ENCODE measurements around the gene NGFR.

Gene NGFR

DNA sequence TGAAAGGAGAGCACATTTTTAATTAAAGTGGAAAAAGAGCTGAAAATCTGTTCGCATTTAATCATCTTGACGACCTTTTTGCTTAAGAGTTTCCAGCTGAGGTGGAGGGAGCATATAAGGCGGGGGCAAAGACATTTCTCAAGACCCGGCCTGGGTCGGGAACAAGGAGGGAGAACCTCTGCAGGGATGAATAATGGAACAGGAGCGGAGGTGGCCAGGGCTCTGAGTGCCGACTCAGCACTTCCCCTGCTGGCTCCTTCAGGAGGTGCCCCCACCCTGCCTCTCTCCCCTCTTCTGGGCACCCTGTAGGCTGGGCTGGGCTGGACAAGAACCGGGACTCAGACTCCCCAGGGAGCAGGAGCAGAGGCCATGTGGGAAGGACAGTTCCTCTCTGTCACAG is 7.9 kb upstream of the NGFR start:
- in situ Hi-C loops (cut with HindIII; ENCODE audit: low sequenced_read_pairs) = no loop called here
- DNase-seq (ENCODE audit: low read depth) = no peak
- no peak overlapping the region for H3K4me3 ChIP-seq (ENCODE audit: low read depth, low read length)
- no peak for TF ChIP-seq CTCF (IDR thresholded peaks at IDR 0.05; ENCODE audit: low read depth, low read length, missing control alignments)

GRCh38 chr17:49488612-49489011 is 6.5 kb upstream of the NGFR start:
- in situ Hi-C loops (cut with HindIII; ENCODE audit: low sequenced_read_pairs) = no loop called here
- no peak overlapping the region for H3K4me3 ChIP-seq (ENCODE audit: low read depth, low read length)
- no peak for DNase-seq (ENCODE audit: low read depth)
- no peak for TF ChIP-seq CTCF (IDR thresholded peaks at IDR 0.05; ENCODE audit: low read depth, low read length, missing control alignments)

GRCh38 chr17:49489348-49489747 is 5.7 kb upstream of the NGFR start:
- in situ Hi-C loops (cut with HindIII; ENCODE audit: low sequenced_read_pairs) = no loop called here
- no peak for TF ChIP-seq CTCF (IDR thresholded peaks at IDR 0.05; ENCODE audit: low read depth, low read length, missing control alignments)

DNA sequence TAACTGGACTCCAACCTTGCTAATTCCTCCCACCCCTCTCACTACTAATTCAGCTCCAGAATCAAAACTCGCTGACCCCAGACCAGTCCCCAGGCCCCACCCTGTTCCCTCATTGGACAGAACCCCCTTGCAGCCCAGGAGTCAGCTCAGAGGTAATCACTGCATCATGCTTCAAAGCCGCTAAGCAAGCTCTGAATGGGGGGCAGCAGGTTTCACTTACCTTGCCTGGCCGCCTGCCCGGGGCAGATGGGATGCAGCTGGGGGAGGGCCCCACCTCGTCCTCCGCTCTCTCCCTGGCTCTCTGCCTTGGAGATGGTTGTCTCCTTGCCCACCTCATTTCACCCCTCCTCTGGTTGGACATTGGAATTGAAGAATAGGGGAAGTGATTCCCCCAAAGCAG is 4.8 kb upstream of the NGFR start:
- H3K4me3 ChIP-seq (ENCODE audit: low read depth, low read length) = no peak overlapping the region
- TF ChIP-seq CTCF (IDR thresholded peaks at IDR 0.05; ENCODE audit: low read depth, low read length, missing control alignments) = no peak
- no peak for DNase-seq (ENCODE audit: low read depth)
- in situ Hi-C loops (cut with HindIII; ENCODE audit: low sequenced_read_pairs) = no loop called here

More at GRCh38 chr17:49489348-49489747, 5.7 kb upstream of the NGFR start:
- H3K4me3 ChIP-seq (ENCODE audit: low read depth, low read length) = no peak overlapping the region
- DNase-seq (ENCODE audit: low read depth) = no peak

- TF ChIP-seq CTCF (IDR thresholded peaks at IDR 0.05; ENCODE audit: low read depth, low read length, missing control alignments) = no peak
- no peak for DNase-seq (ENCODE audit: low read depth)
- no peak overlapping the region for H3K4me3 ChIP-seq (ENCODE audit: low read depth, low read length)
- in situ Hi-C loops (cut with HindIII; ENCODE audit: low sequenced_read_pairs) = no loop called here
Measured at GRCh38 chr17:49491192-49491769, 3.8 kb upstream of the NGFR start.

DNA sequence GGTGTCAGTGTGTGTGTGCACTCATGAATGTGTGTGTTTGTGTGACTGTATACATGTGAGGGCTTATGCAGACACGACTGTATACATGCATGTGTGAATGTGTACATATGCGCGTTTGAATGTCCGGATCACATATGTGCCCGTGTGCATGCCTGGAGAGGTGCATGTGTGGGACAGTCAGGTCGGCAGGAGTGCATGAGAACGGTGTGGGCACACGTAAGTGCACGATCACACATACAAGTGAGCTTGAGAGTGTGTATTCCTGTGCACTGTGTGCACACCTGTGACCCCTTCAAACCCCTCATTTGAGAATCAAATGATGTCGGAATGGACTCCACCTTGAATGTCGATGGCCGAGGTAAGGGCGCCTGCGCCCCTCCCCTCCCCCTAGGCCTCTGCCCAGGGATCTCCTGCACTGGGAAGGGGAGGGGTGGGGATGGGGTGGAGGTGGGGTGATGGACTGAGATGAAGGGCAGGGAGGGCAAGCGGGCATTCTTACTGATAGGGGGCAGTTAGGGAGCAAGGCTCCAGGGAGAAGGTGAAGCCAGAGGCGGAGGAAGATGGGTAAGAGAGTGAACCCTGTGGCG is 601 bp upstream of the NGFR start:
- H3K4me3 ChIP-seq (ENCODE audit: low read depth, low read length) = no peak overlapping the region
- in situ Hi-C loops (cut with HindIII; ENCODE audit: low sequenced_read_pairs) = no loop called here
- no peak for TF ChIP-seq CTCF (IDR thresholded peaks at IDR 0.05; ENCODE audit: low read depth, low read length, missing control alignments)
- no peak for DNase-seq (ENCODE audit: low read depth)
